Peyer's patch (tissue), 4 donors: Measurements from ENCODE around the gene GRID2.

Source experiments
- POLR2A ChIP-seq, 2 donors: fragments of 450-650 bp; IDR thresholded peaks; one replicate each; pipeline ENCODE4 v1.5.1; 2017; ENCODE audit warnings: antibody characterized with exemption in 2 of 2, mild to moderate bottlenecking in 2 of 2, moderate library complexity in 2 of 2
- TF ChIP-seq, protein P1 (sequence below), 6 experiments: fragments of 450-650 bp in 4 of 6; fragments of 200-600 bp in 2 of 6; sonication (generic) in 1 of 6; IDR thresholded peaks; one replicate each; pipeline ENCODE4 v1.5.1; 2017 to 2019; ENCODE audit warnings: antibody characterized with exemption in 6 of 6, mild to moderate bottlenecking in 3 of 6, moderate library complexity in 1 of 6

GRCh38 chr4:93285346-93285745 lies 981.6 kb downstream of the GRID2 start:
- no peak for TF ChIP-seq POLR2A (IDR thresholded peaks at IDR 0.05)
- TF ChIP-seq, protein P1, sequence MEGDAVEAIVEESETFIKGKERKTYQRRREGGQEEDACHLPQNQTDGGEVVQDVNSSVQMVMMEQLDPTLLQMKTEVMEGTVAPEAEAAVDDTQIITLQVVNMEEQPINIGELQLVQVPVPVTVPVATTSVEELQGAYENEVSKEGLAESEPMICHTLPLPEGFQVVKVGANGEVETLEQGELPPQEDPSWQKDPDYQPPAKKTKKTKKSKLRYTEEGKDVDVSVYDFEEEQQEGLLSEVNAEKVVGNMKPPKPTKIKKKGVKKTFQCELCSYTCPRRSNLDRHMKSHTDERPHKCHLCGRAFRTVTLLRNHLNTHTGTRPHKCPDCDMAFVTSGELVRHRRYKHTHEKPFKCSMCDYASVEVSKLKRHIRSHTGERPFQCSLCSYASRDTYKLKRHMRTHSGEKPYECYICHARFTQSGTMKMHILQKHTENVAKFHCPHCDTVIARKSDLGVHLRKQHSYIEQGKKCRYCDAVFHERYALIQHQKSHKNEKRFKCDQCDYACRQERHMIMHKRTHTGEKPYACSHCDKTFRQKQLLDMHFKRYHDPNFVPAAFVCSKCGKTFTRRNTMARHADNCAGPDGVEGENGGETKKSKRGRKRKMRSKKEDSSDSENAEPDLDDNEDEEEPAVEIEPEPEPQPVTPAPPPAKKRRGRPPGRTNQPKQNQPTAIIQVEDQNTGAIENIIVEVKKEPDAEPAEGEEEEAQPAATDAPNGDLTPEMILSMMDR (IDR thresholded peaks at IDR 0.05): no peak
